Activated naive CD4-positive, alpha-beta T cell treated with anti-CD3 and anti-CD28 coated beads, Interleukin-2, amount 50 U/mL, for 24 hours (primary cell): ENCODE data around the gene KRT28.

Experiments
- H3K27ac Mint-ChIP-seq: one replicate; pipeline ENCODE4 v1.8.0; 2021; ENCODE audit warnings: mild to moderate bottlenecking, mixed read lengths
- H3K27me3 Mint-ChIP-seq: one replicate; pipeline ENCODE4 v1.8.0; 2021; ENCODE audit warnings: mixed read lengths
- H3K36me3 Mint-ChIP-seq: one replicate; pipeline ENCODE4 v1.8.0; 2021; ENCODE audit warnings: mixed read lengths
- H3K4me1 Mint-ChIP-seq: one replicate; pipeline ENCODE4 v1.8.0; 2021; ENCODE audit warnings: mixed read lengths
- H3K4me3 Mint-ChIP-seq: one replicate; pipeline ENCODE4 v1.8.0; 2021; ENCODE audit warnings: mild to moderate bottlenecking, mixed read lengths
- H3K9me3 Mint-ChIP-seq: one replicate; pipeline ENCODE4 v1.8.0; 2021; ENCODE audit warnings: mixed read lengths

Gene KRT28, protein sequence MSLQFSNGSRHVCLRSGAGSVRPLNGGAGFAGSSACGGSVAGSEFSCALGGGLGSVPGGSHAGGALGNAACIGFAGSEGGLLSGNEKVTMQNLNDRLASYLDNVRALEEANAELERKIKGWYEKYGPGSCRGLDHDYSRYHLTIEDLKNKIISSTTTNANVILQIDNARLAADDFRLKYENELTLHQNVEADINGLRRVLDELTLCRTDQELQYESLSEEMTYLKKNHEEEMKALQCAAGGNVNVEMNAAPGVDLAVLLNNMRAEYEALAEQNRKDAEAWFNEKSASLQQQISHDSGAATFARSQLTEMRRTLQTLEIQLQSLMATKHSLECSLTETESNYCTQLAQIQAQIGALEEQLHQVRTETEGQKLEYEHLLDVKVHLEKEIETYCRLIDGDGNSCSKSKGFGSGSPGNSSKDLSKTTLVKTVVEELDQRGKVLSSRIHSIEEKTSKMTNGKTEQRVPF

DNA sequence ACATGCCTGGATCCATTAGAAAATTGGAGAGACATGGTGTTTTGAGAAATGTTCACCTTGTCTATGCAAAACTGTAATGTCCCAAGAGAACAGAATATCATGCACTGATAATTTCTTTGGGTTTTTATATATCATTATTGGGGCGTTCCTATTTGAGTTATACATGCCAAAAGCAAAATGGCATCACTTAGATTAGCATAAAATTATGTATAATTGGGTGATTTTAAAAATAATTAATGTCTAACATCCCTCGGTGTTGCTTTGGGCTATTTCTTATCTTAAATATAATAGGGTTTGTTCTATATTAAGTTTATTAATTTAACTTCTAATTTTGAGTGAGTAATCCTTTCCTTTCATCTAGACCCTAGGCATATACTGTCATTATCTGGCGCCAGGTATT lies at the start of gene KRT28:
KRT28 (minus strand) TSS at position 101 of the 400 bp plus-strand sequence; CDS start at position 35, 66 bp downstream.
- peaks cover 3% of the 10 kb centered on the region for H3K4me1 Mint-ChIP-seq
- peaks cover 1% of the 10 kb centered on the region for H3K36me3 Mint-ChIP-seq
- H3K4me3 Mint-ChIP-seq, result no peak within 1 kb of the TSS
- no peaks in the 10 kb centered on the region for H3K9me3 Mint-ChIP-seq
- peaks cover 20% of the 10 kb centered on the region for H3K27me3 Mint-ChIP-seq
- H3K27ac Mint-ChIP-seq, result no peak within 1 kb of the TSS

DNA sequence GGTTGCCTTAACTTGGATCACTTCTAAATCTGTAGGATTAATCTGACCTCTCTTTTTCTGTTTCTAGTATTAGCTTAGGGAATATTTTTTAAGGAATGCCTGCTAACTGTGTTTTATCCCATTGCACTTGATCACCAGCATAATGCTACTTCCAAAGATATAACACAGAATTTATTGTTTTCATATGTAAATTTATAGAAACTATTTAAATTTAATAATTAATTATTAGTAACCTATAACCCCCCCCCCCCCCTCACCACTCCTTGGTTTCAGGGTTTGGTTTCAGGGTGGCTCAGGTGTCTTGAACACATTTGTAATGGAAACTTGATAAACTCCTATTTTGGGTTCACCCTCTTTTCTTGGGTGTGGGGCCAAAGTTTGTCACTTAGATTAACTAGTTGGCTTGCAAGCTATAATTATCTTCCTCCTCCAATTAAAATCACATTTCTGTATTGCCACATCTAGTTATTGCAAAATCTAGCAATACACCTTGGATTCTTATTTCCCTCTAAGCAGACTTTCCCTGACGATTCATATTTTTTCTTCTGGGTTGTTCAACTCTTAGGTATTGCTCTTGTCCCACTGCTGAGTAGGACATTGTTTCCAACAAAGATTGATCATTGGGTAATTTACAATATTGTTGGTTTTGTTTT lies 49.0 kb upstream of the KRT28 start:
- Mint-ChIP-seq H3K27me3 (peaks cover 13% of the 10 kb centered on the region), H3K9me3 (no peaks in the 10 kb centered on the region), H3K27ac (no peak overlapping the region), H3K4me1 (no peaks in the 10 kb centered on the region), H3K4me3 (no peak overlapping the region), H3K36me3 (no peaks in the 10 kb centered on the region)

DNA sequence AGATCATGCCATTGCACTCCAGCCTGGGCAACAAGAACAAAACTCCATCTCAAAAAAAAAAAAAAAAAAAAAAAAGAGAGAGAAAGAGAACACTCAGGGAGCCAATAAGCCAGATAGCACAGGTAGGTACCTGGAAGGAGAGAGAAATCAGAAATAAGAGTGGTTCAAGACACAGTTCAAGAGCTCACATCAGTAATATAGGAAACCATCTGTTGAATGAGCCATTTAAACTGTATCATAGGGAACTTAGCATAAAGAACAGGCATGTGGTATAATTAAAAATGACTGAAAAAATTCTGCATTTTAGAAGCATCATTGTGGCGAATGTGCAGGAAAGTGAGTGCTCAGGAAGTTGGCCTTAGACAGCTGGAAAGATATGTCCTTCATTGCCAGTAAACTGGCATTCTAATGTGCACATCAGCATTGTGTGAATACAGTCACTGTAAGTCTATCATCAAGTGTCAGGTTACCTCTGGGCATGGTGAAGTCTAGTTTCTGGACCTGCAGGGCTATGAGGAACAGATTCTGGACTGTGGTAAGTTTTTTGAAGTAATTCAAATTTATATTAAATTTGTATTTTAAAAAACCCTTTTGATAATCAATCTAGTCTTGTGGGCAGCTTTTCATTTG lies 46.9 kb upstream of the KRT28 start:
- no peak overlapping the region for H3K4me3 Mint-ChIP-seq
- no peaks in the 10 kb centered on the region for H3K9me3 Mint-ChIP-seq
- H3K27ac Mint-ChIP-seq, result no peak overlapping the region
- H3K36me3 Mint-ChIP-seq, result no peaks in the 10 kb centered on the region
- peaks cover 17% of the 10 kb centered on the region for H3K27me3 Mint-ChIP-seq
- H3K4me1 Mint-ChIP-seq, result no peaks in the 10 kb centered on the region

DNA sequence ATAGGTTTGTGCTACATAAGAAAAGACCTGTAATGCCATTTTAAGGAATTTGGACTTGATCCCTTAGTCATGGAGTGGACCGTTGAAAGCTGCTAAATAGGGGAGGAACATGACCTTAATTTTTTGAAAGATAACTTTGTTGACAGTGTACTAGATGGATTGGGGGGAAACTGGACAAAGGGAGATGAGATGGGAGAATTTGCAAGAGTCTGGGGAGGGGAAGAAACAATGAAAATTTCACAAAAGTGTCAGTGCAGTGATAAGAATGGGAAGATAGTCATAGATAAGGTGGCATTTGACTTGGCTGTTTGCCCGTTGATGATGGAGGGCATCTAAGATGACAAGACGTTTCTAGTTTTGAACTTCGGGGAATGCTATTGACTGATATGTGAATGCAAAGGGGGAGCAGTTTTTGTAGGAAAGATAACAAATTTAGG lies 44.9 kb upstream of the KRT28 start:
- no peaks in the 10 kb centered on the region for H3K9me3 Mint-ChIP-seq
- no peak overlapping the region for H3K27ac Mint-ChIP-seq
- H3K36me3 Mint-ChIP-seq, result peaks cover 2% of the 10 kb centered on the region
- no peaks in the 10 kb centered on the region for H3K4me1 Mint-ChIP-seq
- no peak overlapping the region for H3K4me3 Mint-ChIP-seq
- H3K27me3 Mint-ChIP-seq, result peaks cover 18% of the 10 kb centered on the region

DNA sequence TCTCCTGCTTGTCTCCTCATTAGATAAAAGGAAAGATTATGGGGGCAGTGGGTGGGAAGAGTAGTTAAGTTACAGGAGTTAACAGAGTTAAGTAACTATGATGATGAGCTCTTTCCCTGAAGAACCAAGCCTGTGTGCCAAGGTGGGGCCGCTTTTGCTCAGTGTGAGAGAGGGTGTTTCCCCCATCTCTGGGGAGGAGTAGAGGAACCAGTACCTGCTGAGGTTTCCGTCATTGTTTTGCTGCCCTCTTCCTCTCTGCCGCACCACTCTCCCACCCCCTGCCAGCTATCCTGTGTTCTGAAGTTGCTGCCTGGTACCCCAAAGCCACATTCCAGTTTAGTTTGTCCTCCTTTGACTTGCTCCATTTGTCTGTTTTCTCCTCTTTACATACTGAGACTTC lies 43.5 kb upstream of the KRT28 start:
- Mint-ChIP-seq H3K27ac (no peak overlapping the region), H3K36me3 (peaks cover 2% of the 10 kb centered on the region), H3K27me3 (peaks cover 18% of the 10 kb centered on the region), H3K4me1 (no peaks in the 10 kb centered on the region), H3K4me3 (no peak overlapping the region), H3K9me3 (no peaks in the 10 kb centered on the region)

DNA sequence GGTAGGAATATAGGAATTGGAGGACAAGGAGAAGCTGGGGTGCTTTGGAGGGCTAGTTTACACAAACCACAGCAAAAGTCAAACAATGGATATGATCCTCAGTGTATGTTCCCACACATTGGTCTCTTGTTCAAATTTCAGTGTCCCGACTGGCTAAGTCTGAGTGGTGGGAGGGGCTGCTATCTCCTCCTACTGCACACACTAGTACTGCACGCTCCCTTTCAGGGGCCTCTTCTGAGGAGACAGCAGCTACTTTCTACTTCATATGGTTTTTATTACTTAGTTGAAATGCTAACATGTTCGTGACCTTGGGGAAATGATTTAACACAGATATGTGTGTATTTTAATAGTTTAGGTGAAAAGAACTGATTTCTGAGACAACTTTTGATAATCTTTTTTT lies 41.5 kb upstream of the KRT28 start:
- Mint-ChIP-seq H3K4me3 (no peak overlapping the region), H3K27me3 (peaks cover 18% of the 10 kb centered on the region), H3K27ac (no peak overlapping the region), H3K9me3 (no peaks in the 10 kb centered on the region), H3K4me1 (no peaks in the 10 kb centered on the region), H3K36me3 (peaks cover 2% of the 10 kb centered on the region)

DNA sequence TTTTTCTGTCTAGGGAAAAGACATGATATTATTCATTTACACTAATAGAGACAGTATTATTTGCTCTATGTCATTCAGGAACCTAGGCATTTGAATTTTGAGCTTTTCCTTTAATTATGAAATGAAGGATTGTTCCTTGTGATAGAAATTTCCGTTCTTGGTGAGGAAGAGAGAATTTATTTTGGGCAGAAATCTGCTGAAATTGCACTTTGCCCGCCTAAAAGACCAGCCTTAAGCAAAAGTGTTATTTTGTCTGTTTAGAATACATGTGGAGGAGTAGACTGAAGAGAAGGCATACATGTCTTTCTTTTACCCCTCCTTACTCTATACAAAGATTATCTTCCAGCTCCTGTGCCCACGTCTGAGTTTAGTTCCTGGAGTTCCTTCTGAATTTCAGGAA lies 39.4 kb upstream of the KRT28 start:
- Mint-ChIP-seq H3K4me1 (no peaks in the 10 kb centered on the region), H3K27ac (no peak overlapping the region), H3K4me3 (no peak overlapping the region), H3K36me3 (peaks cover 7% of the 10 kb centered on the region), H3K9me3 (no peaks in the 10 kb centered on the region), H3K27me3 (peaks cover 9% of the 10 kb centered on the region)

DNA sequence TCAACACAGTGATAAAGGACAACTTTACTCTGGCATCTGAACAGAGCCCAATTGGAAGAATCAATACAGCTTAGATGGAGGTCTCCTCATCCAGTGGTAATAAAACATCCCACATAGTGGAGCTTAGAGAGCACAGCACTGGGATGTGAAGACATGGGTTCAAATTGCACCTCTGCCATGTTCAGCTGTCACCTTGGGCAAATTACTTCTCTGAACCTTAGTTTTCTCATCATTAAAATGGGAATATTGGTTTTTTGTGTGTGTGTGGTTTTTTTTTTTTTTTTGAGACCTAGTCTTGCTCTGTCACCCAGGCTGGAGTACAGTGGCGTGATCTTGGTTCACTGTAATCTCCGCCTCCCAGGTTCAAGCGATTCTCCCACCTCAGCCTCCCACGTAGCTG lies 36.3 kb upstream of the KRT28 start:
- no peaks in the 10 kb centered on the region for H3K4me1 Mint-ChIP-seq
- H3K27ac Mint-ChIP-seq, result no peak overlapping the region
- peaks cover 6% of the 10 kb centered on the region for H3K36me3 Mint-ChIP-seq
- no peaks in the 10 kb centered on the region for H3K27me3 Mint-ChIP-seq
- no peak overlapping the region for H3K4me3 Mint-ChIP-seq
- no peaks in the 10 kb centered on the region for H3K9me3 Mint-ChIP-seq

DNA sequence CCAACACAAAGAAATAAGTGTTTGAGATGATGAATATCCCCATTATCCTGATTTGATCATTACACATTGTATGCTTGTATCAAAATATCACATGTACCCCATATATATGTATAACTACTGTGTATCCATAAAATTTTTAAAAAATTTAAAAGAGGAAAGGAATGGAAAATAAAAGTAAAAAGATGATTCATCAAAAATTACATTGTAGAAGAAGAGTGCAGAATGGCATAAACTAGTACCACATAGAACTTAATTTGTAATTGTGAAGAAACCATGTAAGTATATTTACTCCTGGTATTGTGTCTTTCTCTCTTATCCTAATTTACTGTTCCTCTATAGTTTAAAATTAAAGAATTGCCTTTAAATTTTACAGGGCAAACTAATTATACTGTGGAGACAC lies 34.1 kb upstream of the KRT28 start:
- H3K36me3 Mint-ChIP-seq, result peaks cover 12% of the 10 kb centered on the region
- no peaks in the 10 kb centered on the region for H3K4me1 Mint-ChIP-seq
- H3K9me3 Mint-ChIP-seq, result no peaks in the 10 kb centered on the region
- H3K27ac Mint-ChIP-seq, result no peak overlapping the region
- H3K4me3 Mint-ChIP-seq, result no peak overlapping the region
- no peaks in the 10 kb centered on the region for H3K27me3 Mint-ChIP-seq

DNA sequence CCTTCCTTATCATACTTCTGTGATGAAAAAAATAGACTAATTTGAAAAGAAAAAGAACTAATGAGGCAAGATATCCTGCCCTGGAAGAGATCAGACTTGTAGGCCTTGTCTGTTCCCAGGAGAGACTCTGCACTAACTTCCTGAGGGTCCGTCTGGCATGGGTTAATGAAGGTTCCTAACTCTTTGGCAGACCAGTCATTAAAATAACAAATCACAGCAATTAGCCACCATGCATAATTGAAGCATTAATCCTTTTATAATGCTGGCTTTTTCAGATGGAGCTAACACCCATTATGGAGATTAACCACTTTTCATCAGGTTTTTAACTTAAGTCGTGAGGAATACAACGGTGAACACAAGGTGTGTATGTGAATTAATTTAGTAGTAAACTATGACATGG lies 33.1 kb upstream of the KRT28 start:
- peaks cover 14% of the 10 kb centered on the region for H3K36me3 Mint-ChIP-seq
- H3K27me3 Mint-ChIP-seq, result no peaks in the 10 kb centered on the region
- no peak overlapping the region for H3K27ac Mint-ChIP-seq
- H3K4me3 Mint-ChIP-seq, result no peak overlapping the region
- peaks cover 2% of the 10 kb centered on the region for H3K4me1 Mint-ChIP-seq
- no peaks in the 10 kb centered on the region for H3K9me3 Mint-ChIP-seq

DNA sequence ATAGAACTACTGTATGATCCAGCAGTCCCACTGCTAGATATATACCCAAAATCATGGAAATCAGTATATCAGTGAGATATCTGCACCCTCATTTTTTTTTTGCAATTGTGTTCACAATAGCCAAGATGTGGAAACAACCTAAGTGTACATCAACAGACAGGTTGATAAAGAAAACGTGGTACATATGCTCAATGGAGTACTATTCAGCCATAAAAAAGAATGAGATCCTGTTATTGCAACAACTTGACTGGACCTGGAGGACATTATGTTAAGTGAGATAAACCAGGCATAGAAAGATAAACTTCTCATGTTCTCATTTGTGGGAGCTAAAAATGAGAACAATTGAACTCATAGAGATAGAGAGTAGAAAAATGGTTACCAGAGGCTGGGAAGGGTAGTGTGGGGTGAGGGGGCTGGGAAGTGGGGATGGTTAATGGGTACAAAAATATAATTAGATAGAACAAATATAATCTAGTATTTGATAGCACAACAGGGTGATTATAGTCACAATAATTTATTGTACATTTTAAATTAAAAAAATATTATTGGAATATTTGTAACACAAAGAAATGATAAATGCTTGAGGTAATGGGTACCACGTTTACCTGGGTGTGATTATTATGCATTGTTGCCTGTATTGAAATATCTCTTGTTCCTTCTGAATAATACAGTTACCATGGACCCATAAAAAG lies 30.5 kb upstream of the KRT28 start:
- H3K4me1 Mint-ChIP-seq, result peaks cover 6% of the 10 kb centered on the region
- H3K4me3 Mint-ChIP-seq, result no peak overlapping the region
- H3K36me3 Mint-ChIP-seq, result peaks cover 15% of the 10 kb centered on the region
- H3K27me3 Mint-ChIP-seq, result no peaks in the 10 kb centered on the region
- no peak overlapping the region for H3K27ac Mint-ChIP-seq
- H3K9me3 Mint-ChIP-seq, result no peaks in the 10 kb centered on the region

DNA sequence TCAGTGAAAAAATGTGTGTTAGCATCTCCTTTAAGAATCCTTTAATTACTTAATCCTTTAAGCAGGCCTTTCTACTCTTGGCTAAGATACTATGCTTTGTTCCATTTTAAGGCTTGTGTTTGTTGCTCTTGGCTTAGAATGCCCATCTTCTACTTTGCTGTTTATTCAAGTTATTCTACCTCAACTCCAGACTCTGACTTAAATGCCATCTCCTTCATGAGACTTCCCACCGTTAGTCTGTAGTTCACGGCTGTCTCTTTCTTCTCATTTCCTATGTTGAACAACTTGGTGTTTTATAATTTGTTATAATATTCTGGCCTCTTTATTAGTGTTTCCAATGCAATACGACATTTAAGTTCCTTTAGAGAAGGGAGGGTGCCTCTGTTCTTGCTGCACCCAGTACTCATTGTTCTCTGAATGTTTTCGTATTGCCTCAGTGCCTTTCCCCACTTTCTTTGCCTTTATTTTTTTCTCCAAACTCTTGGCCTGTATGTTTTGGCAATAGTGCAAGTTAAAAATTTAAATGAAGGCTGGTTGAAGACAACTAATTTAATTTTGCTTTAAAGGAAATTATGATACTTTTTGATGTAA lies 28.8 kb upstream of the KRT28 start:
- Mint-ChIP-seq H3K9me3 (no peaks in the 10 kb centered on the region), H3K4me1 (peaks cover 7% of the 10 kb centered on the region), H3K27ac (no peak overlapping the region), H3K27me3 (peaks cover under 1% of the 10 kb centered on the region), H3K4me3 (no peak overlapping the region), H3K36me3 (peaks cover 12% of the 10 kb centered on the region)

DNA sequence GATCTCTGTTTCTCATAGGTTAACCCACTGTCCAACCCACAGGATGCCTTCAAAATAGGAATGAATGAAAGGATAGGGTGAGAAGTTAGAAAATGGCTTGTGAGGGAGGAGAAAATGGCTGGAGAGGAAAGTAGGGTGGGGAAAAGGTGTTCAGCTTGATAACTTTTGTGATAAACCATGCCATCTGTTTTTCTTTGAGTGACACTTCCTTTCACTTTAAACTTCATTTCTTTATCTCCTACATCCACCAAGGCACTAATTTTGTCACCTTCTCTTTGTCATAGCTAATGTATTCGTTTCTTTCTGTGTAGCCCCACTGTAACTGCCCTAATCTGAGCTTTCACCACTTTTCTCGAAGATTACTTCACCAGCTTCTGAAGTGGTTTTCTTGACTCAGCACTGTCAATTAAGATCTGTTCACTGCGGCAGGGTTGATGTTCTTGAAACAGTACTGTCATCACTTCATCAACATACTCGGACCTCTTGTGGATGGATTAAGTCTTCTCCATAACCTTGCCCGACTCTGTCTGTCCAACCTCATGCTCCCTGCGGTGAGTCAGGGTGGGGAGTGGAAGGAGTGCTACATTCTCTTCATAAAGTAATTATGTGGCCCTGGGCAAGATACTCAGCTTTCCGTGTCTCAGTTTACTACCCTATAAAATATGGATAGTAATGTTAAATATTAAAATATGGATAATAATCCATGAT lies 28.1 kb upstream of the KRT28 start:
- Mint-ChIP-seq H3K4me3 (no peak overlapping the region), H3K4me1 (peaks cover 9% of the 10 kb centered on the region), H3K9me3 (no peaks in the 10 kb centered on the region), H3K27me3 (peaks cover 1% of the 10 kb centered on the region), H3K36me3 (peaks cover 13% of the 10 kb centered on the region), H3K27ac (no peak overlapping the region)

DNA sequence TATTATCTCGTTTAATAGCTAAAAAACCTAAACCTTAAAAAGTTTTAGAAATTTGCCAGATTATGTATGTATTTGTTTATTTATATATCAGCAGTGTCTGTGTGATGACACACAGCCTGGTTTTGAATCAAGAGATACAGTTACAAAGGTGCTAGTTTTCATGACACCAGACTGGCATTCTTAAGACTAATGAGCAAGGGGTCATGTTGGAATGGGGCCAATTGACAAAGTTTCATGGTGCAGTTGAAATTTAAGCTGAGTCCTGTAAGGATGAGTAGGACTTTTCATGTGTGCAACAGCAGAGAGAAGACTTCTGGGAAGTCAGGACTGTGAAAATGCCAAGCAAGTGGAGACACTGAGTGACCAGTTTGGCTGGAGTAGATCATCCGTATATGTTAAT lies 25.8 kb upstream of the KRT28 start:
- Mint-ChIP-seq H3K4me3 (no peak overlapping the region), H3K9me3 (no peaks in the 10 kb centered on the region), H3K27ac (no peak overlapping the region), H3K4me1 (peaks cover 9% of the 10 kb centered on the region), H3K36me3 (peaks cover 15% of the 10 kb centered on the region), H3K27me3 (peaks cover 1% of the 10 kb centered on the region)
